HepG2 (cell line): ENCODE data around the gene MEPE. TPM values are rescaled to one million over a fixed set of nuclear protein-coding genes. Genes with fewer than 3 reads are reported as not detected.

Experiments
- ATAC-seq: fragments of 200-7000 bp; cut with Tn5 transposase; 3 replicates; pipeline ENCODE4 v1.9.1; 2020; ENCODE audit warnings: mild to moderate bottlenecking, moderate library complexity
- BruUV-seq: library from RNA; stranded (reverse); fragments of 400-500 nt; replicated peaks from 2 replicates; lab custom pipeline; 2021; lab: Mats Ljungman, UMichigan
- CTCF ChIA-PET: fragments of 300-600 bp; formaldehyde crosslinking; extraction: SDS; loops from one replicate; lab custom pipeline; 2021; ENCODE audit warnings: low total read pairs, inconsistent platforms, low intra/inter-chr PET ratio; lab: Yijun Ruan, JAX
- POLR2A ChIA-PET: fragments of 350-600 bp; sonication (Branson Sonifier 250); formaldehyde crosslinking; loops from one replicate; lab custom pipeline; 2020; ENCODE audit warnings: antibody characterized with exemption, inconsistent platforms; lab: Yijun Ruan, JAX
- DNase-seq: peaks from one replicate; pipeline ENCODE4 v3.0.0-alpha.2; 2015; ENCODE audit warnings: low spot score
- FAIRE-seq: peaks from 3 replicates; lab custom pipeline; 2011; peaks lifted over from hg19 to GRCh38; lab: Jason Lieb, UNC
- H2AFZ ChIP-seq: one replicate; pipeline ENCODE4 v1.6.1; 2011; ENCODE audit warnings: low read length, inconsistent platforms
- H3K27ac ChIP-seq: fragments of 300-600 bp; 3 replicates; pipeline ENCODE4 v1.8.0; 2011; ENCODE audit warnings: mixed run types, mild to moderate bottlenecking, mixed read lengths, low read length, inconsistent platforms; ENCODE audit not compliant: insufficient read depth; ENCODE audit errors: extremely low read length
- H3K27me3 ChIP-seq, 2 experiments: fragments of 200-600 bp in 1 of 2; 2 replicates in 1 of 2; 3 replicates in 1 of 2; pipeline versions ENCODE4 v1.6.0 to v1.8.0; 2011; ENCODE audit warnings: low read length in 2 of 2, mild to moderate bottlenecking in 2 of 2, moderate library complexity in 2 of 2, inconsistent platforms in 1 of 2; ENCODE audit not compliant: insufficient read depth in 2 of 2, control insufficient read depth in 1 of 2
- H3K36me3 ChIP-seq, 2 experiments: fragments of 200-600 bp in 1 of 2; replicated peaks in 1 of 2; 2 replicates in 1 of 2; 3 replicates in 1 of 2; pipeline versions ENCODE4 v1.5.1 to v1.8.0; 2011; ENCODE audit warnings: low read length in 2 of 2, inconsistent platforms in 1 of 2; ENCODE audit not compliant: insufficient read depth in 2 of 2, control insufficient read depth in 1 of 2
- H3K4me1 ChIP-seq: 2 replicates; pipeline ENCODE4 v1.5.1; 2012; ENCODE audit warnings: low read length, inconsistent platforms; ENCODE audit not compliant: insufficient read depth
- H3K4me2 ChIP-seq: 2 replicates; pipeline ENCODE4 v1.6.0; 2011; ENCODE audit warnings: low read depth, low read length, inconsistent platforms
- H3K4me3 ChIP-seq, 3 experiments: fragments of 200-600 bp in 1 of 3; sonication (generic), shearing (Covaris generic) in 1 of 3; replicated peaks in 1 of 3; 2 replicates each; pipeline ENCODE4 v1.5.1; 2011 to 2016; ENCODE audit warnings: low read length in 3 of 3, inconsistent platforms in 2 of 3, low read depth in 2 of 3, mild to moderate bottlenecking in 2 of 3, control low read depth in 1 of 3, mixed read lengths in 1 of 3; ENCODE audit not compliant: insufficient read depth in 1 of 3
- H3K79me2 ChIP-seq: one replicate; pipeline ENCODE4 v1.6.1; 2011; ENCODE audit warnings: low read length, inconsistent platforms; ENCODE audit not compliant: insufficient read depth
- H3K9ac ChIP-seq: 2 replicates; pipeline ENCODE4 v1.6.0; 2011; ENCODE audit warnings: mild to moderate bottlenecking, low read depth, low read length, inconsistent platforms; ENCODE audit not compliant: insufficient read depth
- H3K9me3 ChIP-seq: 2 replicates; pipeline ENCODE4 v1.5.1; 2012; ENCODE audit warnings: mild to moderate bottlenecking, low read length
- H4K20me1 ChIP-seq: 2 replicates; pipeline ENCODE4 v1.6.0; 2011; ENCODE audit warnings: inconsistent platforms, mild to moderate bottlenecking, low read length, moderate library complexity; ENCODE audit not compliant: insufficient read depth
- NR2F6 ChIP-seq, 2 experiments: IDR thresholded peaks; 2 replicates each; pipeline ENCODE4 v1.6.1; 2016; ENCODE audit warnings: antibody characterized with exemption in 1 of 2, mild to moderate bottlenecking in 1 of 2
- RAD21 ChIP-seq: fragments of 450-650 bp; formaldehyde crosslinking; IDR thresholded peaks from 2 replicates; pipeline ENCODE4 v1.5.0; 2020; ENCODE audit warnings: mild to moderate bottlenecking
- REL ChIP-seq: sonication (generic); formaldehyde crosslinking; conservative IDR thresholded peaks from 2 replicates; pipeline ENCODE4 v1.8.0; 2022; ENCODE audit warnings: mild to moderate bottlenecking, missing genetic modification reagents, moderate library complexity
- SMC3 ChIP-seq: IDR thresholded peaks from 2 replicates; pipeline ENCODE4 v1.6.1; 2011; ENCODE audit warnings: low read length, improper control_type of control experiment
- STAG1 ChIP-seq: sonication (generic); formaldehyde crosslinking; IDR thresholded peaks from 2 replicates; pipeline ENCODE4 v1.4.0; 2020; ENCODE audit warnings: missing genetic modification reagents
- TAF1 ChIP-seq: sonication (generic); formaldehyde crosslinking; IDR thresholded peaks from 2 replicates; pipeline ENCODE4 v1.4.0; 2020; ENCODE audit warnings: missing genetic modification reagents
- XRCC5 ChIP-seq: fragments of 200-400 bp; formaldehyde crosslinking; optimal IDR thresholded peaks from 2 replicates; pipeline ENCODE3; 2017; ENCODE audit warnings: mild to moderate bottlenecking, low read length
- WGBS: methylation state at CpG from one replicate; pipeline ENCODE4 v1.1.6; 2017; ENCODE audit warnings: low lambda C conversion rate; 5-methylcytosine and 5-hydroxymethylcytosine counted together
- in situ Hi-C: cut with HindIII; loops from 2 replicates; pipeline ENCODE4 v1.10.0; 2017; ENCODE audit warnings: low pct_unique_long_range_greater_than_20kb; ENCODE audit not compliant: extremely low pct_ligation_motif_present
- intact Hi-C: fragments of 100-400 bp; cut with micrococcal nuclease; formaldehyde crosslinking; loops from one replicate; pipeline ENCODE4 v1.10.0; 2022; ENCODE audit not compliant: unreplicated experiment
- polyA plus RNA-seq, 8 experiments: library from polyadenylated mRNA; depleted of rRNA in 3 of 8; stranded (reverse) in 7 of 8; unstranded in 1 of 8; fragments of >200 nt; fragmentation: Illumina TruSeq in 4 of 8; extraction: Trizol in 4 of 8; gene quantifications; 2 replicates each; pipeline versions ENCODE4 v1.2.1 to v1.2.3, GENCODE V29; 2011 to 2016; ENCODE audit warnings: low read depth in 4 of 8, missing spikeins in 1 of 8, mixed read lengths in 1 of 8; ENCODE audit not compliant: insufficient read depth in 1 of 8
- total RNA-seq, 5 experiments: library from RNA; depleted of rRNA; stranded (reverse); fragments of >200 nt; fragmentation: Illumina TruSeq; extraction: Trizol; gene quantifications; 2 replicates each; pipeline ENCODE4 v1.2.3, GENCODE V29; 2016; ENCODE audit warnings: low read depth in 1 of 5
- TF ChIP-seq, protein P1 (sequence below): sonication (generic); formaldehyde crosslinking; IDR thresholded peaks from 2 replicates; pipeline ENCODE4 v1.5.0; 2020; ENCODE audit warnings: mild to moderate bottlenecking, missing genetic modification reagents, moderate library complexity
- TF ChIP-seq, protein P2 (sequence below): sonication (generic); formaldehyde crosslinking; IDR thresholded peaks from 2 replicates; pipeline ENCODE4 v1.9.0; 2022; ENCODE audit warnings: low read depth, missing genetic modification reagents
- TF ChIP-seq, protein P3 (sequence below): sonication (generic); formaldehyde crosslinking; IDR thresholded peaks from 2 replicates; pipeline ENCODE4 v1.9.0; 2021; ENCODE audit warnings: missing genetic modification reagents, borderline replicate concordance
- TF ChIP-seq, protein P4 (sequence below), 2 experiments: fragments of 450-650 bp in 1 of 2; sonication (generic) in 1 of 2; formaldehyde crosslinking; IDR thresholded peaks; 2 replicates each; pipeline versions ENCODE4 v1.5.0 to v1.8.0; 2020 to 2022; ENCODE audit warnings: mild to moderate bottlenecking in 1 of 2, missing genetic modification reagents in 1 of 2

MEPE gene
- total and polyA plus RNA-seq, 2 of the 13 experiments (the other 11 are each of a cell fraction or from before 2014, with no cell fraction given) = 0.04 TPM; not detected in 1

DNA sequence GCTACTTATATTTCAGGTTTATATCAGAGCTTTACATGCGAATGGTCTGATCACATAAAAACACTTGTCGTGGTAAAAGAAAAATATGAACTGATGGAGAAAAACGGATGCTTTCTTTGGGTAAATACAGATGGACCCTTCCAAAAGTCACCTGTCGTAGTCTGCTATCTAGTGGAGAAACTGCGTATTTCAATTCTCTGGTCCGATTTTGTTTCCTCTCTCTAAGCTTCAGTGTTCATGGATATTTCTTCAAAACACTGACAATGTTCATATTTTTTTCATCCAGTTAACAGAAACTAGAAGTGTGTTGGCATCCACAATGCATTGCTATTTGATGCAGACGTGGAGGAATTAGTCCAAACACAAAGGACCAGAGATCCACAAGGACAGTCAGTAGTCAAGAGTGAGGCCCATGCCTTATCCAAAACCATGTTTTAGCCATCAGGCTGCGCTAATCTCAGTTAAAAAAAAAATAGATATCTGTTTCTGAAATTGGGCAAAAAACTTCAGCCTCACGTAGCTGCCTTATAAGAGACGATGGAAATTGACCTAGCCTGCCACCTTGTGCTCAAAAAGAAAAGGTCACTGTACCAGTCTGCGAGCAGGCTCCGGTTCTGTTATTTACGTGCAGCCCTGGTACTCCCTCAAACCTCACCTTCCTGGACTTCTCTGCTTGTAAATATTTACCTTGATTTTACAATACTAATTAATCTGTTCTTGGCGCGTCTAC, 16.0 kb downstream of the MEPE start:
- in situ Hi-C loops (loop anchor here (10.0 to 25.0 kb wide), 2 partner anchors 304 to 586 kb away; no protein-coding TSS in a partner anchor), intact Hi-C loops (loop anchor here (1.0 to 5.0 kb wide), 2 partner anchors 169 to 306 kb away; no protein-coding TSS in a partner anchor)
- peak; percentile 47 for DNase-seq
- ChIA-PET POLR2A (no interaction called here), CTCF (interaction anchor here (1.3 to 2.5 kb wide), 3 partner anchors 137 to 169 kb away, joined by 3 to 22 read pairs (median 5); no protein-coding TSS in a partner anchor)
- H3K4me1 ChIP-seq = peaks cover 27% of the 10 kb centered on the region
- peak; percentile 59 for TF ChIP-seq STAG1 (CRISPR knock-in tag)
- TF ChIP-seq, protein P1, sequence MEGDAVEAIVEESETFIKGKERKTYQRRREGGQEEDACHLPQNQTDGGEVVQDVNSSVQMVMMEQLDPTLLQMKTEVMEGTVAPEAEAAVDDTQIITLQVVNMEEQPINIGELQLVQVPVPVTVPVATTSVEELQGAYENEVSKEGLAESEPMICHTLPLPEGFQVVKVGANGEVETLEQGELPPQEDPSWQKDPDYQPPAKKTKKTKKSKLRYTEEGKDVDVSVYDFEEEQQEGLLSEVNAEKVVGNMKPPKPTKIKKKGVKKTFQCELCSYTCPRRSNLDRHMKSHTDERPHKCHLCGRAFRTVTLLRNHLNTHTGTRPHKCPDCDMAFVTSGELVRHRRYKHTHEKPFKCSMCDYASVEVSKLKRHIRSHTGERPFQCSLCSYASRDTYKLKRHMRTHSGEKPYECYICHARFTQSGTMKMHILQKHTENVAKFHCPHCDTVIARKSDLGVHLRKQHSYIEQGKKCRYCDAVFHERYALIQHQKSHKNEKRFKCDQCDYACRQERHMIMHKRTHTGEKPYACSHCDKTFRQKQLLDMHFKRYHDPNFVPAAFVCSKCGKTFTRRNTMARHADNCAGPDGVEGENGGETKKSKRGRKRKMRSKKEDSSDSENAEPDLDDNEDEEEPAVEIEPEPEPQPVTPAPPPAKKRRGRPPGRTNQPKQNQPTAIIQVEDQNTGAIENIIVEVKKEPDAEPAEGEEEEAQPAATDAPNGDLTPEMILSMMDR (CRISPR knock-in tag) = peak; percentile 79
- TF ChIP-seq RAD21 (CRISPR knock-in tag) = 0 out of 2 replicates have a peak, but pooled peaks have one; percentile 9
- TF ChIP-seq, protein P2, sequence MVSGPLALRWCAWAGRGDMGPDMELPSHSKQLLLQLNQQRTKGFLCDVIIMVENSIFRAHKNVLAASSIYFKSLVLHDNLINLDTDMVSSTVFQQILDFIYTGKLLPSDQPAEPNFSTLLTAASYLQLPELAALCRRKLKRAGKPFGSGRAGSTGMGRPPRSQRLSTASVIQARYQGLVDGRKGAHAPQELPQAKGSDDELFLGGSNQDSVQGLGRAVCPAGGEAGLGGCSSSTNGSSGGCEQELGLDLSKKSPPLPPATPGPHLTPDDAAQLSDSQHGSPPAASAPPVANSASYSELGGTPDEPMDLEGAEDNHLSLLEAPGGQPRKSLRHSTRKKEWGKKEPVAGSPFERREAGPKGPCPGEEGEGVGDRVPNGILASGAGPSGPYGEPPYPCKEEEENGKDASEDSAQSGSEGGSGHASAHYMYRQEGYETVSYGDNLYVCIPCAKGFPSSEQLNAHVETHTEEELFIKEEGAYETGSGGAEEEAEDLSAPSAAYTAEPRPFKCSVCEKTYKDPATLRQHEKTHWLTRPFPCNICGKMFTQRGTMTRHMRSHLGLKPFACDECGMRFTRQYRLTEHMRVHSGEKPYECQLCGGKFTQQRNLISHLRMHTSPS (CRISPR knock-in tag) = no peak
- peak; percentile 41 for TF ChIP-seq XRCC5
- TF ChIP-seq TAF1 (CRISPR knock-in tag) = no peak
- TF ChIP-seq, protein P3, sequence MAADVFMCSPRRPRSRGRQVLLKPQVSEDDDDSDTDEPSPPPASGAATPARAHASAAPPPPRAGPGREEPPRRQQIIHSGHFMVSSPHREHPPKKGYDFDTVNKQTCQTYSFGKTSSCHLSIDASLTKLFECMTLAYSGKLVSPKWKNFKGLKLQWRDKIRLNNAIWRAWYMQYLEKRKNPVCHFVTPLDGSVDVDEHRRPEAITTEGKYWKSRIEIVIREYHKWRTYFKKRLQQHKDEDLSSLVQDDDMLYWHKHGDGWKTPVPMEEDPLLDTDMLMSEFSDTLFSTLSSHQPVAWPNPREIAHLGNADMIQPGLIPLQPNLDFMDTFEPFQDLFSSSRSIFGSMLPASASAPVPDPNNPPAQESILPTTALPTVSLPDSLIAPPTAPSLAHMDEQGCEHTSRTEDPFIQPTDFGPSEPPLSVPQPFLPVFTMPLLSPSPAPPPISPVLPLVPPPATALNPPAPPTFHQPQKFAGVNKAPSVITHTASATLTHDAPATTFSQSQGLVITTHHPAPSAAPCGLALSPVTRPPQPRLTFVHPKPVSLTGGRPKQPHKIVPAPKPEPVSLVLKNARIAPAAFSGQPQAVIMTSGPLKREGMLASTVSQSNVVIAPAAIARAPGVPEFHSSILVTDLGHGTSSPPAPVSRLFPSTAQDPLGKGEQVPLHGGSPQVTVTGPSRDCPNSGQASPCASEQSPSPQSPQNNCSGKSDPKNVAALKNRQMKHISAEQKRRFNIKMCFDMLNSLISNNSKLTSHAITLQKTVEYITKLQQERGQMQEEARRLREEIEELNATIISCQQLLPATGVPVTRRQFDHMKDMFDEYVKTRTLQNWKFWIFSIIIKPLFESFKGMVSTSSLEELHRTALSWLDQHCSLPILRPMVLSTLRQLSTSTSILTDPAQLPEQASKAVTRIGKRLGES (CRISPR knock-in tag) = 0 out of 2 replicates have a peak, but pooled peaks have one; percentile 38
- TF ChIP-seq, protein P4, sequence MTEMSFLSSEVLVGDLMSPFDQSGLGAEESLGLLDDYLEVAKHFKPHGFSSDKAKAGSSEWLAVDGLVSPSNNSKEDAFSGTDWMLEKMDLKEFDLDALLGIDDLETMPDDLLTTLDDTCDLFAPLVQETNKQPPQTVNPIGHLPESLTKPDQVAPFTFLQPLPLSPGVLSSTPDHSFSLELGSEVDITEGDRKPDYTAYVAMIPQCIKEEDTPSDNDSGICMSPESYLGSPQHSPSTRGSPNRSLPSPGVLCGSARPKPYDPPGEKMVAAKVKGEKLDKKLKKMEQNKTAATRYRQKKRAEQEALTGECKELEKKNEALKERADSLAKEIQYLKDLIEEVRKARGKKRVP (CRISPR knock-in tag; IDR thresholded peaks at IDR 0.05) = 0 out of 4 replicates have a peak, but pooled peaks of 1 of the 2 experiments have one; percentile 27
- TF ChIP-seq REL (CRISPR knock-in tag) = 0 out of 2 replicates have a peak, but pooled peaks have one; percentile 33
- TF ChIP-seq NR2F6 (IDR thresholded peaks at IDR 0.05) = no peak
- 0 out of 2 replicates have a peak, but pooled peaks have one; percentile 10 for TF ChIP-seq NR2F6 (CRISPR knock-in tag; IDR thresholded peaks at IDR 0.05)
- peak; percentile 72 for TF ChIP-seq SMC3
- WGBS = 2% methylated on average over 15 of the region's 15 CpGs
- no TSS peak for BruUV-seq
- no peak overlapping the region for H3K9ac ChIP-seq
- peaks cover 0 to 21% of the 10 kb centered on the region in 2 experiments; a peak in 2 of 5 replicates for H3K27me3 ChIP-seq
- H3K4me2 ChIP-seq = peak overlapping the region; percentile 78
- H2AFZ ChIP-seq = no peak overlapping the region
- H3K4me3 ChIP-seq = peak overlapping the region in 2 of 3 experiments; percentile 36 to 46; a peak in 3 of 6 replicates
- H3K36me3 ChIP-seq = no peaks in the 10 kb centered on the region
- no peak overlapping the region for H3K27ac ChIP-seq
- peak; percentile 68 for FAIRE-seq
- no peaks in the 10 kb centered on the region for H3K79me2 ChIP-seq
- ATAC-seq = peak; percentile 99
- H3K9me3 ChIP-seq = no peaks in the 10 kb centered on the region
- no peaks in the 10 kb centered on the region for H4K20me1 ChIP-seq
